HG02973 (cell line): ENCODE results near the gene CGRRF1.

Source experiments
- ATAC-seq: cut with Tn5 transposase; IDR thresholded peaks from one replicate; pipeline ENCODE4 v1.9.1; 2021; ENCODE audit warnings: moderate library complexity; ENCODE audit not compliant: unreplicated experiment

Gene CGRRF1

DNA sequence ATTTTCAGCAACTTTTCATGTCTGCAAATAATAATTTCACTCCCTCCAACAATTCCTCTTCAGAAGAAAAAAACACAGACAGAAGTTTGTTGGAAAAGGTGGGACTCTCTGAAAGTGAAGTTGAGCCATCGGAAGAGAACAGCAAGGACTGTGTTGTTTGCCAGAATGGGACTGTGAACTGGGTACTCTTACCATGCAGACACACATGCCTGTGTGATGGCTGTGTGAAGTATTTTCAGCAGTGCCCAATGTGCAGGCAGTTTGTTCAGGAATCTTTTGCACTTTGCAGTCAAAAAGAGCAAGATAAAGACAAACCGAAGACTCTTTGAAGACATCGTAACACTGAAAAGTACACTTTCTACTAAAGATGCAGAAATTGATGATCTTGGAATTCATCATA lies 28.3 kb downstream of the CGRRF1 start:
- ATAC-seq, result no peak

DNA sequence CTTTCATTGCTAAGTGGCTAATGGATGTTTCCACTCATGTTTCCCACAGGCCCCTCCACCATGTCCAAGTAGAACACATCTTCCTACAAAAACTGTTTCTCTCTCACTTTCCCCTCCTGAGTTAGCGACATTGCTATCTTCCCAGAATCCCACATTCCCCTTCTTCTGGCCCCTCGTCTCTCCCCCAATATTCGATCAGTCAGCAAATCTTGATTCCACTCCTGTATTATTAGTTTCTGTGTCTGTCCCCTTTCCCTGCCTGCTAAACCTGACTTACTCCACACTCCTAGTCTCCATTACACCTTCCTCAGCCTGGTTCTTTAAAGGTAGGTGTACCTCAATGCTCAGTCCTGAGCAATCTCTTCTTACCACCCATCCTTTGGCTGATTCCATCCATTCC lies 37.9 kb downstream of the CGRRF1 start:
- no peak for ATAC-seq

DNA sequence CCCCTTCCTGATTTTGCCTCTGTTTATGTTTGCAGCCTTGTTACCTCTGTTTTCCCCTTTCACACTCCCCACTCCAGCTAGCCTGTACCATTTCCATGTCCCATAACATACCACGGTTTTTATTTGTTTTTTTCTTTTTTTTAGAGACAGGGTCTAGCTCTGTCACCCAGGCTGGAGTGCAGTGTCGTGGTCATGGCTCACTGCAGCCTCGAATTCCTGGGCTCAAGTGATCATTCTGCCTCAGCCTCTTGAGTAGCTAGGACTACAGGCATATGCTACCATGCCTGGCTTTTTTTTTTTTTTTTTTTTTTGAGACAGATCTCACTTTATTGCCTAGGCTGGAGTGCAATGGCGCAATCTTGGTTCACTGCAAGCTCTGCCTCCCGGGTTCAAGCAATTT lies 38.8 kb downstream of the CGRRF1 start:
- ATAC-seq, result no peak

DNA sequence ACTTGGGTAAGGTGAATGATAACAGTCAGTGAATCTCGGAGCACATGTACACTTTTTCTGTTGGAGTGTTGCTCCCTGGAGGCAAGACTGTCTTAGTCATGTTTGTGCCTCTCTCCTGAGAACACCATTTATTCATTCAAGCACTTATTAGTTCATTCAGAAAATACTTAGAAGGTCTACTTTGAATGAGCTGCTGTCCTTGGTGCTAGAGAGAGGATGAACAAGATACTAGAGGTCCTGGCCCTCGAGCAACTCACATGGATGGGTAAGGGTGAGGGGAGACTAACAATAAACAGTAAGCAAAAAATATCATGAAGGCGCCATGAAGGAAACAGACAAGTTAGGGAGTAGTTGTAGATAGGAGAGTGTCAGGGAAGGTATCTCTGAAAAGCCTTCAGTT lies 40.2 kb downstream of the CGRRF1 start:
- ATAC-seq, result no peak

DNA sequence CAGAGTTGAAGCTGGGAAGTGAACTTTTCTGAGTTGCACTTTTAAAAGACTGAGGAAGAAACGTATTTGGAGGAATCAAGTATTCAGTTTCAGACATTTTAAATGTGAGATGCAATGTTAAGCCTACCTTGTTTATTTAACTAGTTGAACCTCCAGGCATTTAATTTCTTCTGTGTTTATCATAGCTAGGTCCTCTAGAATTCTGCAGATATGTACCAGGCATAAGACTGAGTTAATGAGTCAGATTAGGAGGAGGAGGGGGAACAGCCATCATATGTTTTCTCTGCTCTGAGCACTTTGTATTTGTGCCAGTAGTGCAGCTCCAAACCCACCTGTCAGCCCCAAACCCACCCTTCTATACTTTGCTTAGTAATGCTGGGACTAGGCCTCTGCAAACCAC lies 40.8 kb downstream of the CGRRF1 start:
- no peak for ATAC-seq

DNA sequence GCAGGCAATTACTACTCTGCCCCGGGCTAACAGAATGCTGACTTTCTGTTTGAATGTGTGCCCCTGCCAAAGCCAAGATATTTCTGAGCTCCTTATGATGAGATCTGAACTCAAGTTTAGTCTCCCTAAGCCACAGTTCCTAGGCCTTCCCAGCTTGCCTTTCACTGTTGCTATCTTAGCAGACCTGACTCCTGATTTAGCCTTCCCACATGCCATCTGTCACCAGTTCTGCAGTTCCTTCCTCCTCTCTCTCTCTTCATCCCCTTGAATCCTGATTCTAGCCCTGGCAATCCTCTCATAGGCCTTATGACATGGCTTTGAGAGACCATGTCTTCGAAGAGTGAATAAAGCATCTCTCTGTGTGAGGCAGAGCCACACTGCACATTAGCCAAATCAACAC lies 44.7 kb downstream of the CGRRF1 start:
- ATAC-seq, result no peak

DNA sequence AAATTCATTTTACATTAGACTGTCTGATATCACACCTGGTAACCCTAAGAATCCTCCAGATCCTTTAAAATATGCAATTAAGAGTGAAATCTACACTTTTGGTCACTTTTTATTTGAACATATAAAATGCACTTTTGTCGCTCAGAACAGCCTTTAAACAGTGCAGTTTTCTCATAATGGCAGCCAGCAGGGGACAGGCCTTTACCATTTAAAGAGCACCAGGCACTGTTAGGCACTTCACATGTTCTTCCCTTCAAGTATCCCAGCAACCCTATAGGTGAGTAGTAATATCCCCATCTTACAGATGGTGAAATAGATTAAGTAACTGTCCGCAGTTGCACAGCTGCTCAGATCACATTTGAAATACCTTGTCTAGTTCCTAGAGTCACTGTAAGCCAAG lies 45.9 kb downstream of the CGRRF1 start:
- ATAC-seq, result no peak

DNA sequence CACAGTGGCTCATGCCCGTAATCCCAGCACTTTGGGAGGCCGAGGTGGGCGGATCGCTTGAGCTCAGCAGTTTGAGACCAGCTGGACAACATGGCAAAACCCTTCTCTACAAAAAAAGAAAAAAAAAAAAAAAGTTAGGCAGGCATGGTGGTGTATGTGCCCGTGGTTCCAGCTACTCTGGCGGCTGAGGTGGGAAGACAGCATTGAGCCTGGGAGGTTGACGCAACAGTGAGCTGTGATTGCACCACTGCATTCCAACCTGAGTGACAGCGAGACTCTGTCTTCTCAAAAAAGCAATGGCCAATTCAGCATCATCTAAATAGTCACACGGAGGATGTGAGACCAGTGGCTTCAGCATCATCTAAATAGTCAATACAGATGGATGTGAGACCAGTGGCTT lies 46.8 kb downstream of the CGRRF1 start:
- no peak for ATAC-seq

DNA sequence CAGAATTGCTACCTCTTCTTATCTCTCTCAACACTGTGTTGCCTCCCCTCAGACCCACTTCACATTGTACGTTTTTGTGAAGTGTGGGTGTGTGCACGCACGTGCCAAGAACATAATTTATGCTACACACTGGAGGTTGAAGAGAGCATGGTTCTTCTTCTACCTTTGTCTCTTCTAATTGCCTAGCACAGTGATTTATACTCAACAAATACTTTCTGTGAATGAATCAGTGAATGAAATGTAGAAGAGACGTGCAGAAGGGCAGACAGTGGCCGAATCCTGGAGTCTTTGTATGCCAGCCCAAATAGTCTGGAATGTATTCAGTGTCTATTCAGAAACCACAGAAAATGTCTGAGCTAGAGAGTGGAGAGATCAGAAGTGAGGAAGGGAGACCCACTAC lies 52.6 kb downstream of the CGRRF1 start:
- no peak for ATAC-seq

DNA sequence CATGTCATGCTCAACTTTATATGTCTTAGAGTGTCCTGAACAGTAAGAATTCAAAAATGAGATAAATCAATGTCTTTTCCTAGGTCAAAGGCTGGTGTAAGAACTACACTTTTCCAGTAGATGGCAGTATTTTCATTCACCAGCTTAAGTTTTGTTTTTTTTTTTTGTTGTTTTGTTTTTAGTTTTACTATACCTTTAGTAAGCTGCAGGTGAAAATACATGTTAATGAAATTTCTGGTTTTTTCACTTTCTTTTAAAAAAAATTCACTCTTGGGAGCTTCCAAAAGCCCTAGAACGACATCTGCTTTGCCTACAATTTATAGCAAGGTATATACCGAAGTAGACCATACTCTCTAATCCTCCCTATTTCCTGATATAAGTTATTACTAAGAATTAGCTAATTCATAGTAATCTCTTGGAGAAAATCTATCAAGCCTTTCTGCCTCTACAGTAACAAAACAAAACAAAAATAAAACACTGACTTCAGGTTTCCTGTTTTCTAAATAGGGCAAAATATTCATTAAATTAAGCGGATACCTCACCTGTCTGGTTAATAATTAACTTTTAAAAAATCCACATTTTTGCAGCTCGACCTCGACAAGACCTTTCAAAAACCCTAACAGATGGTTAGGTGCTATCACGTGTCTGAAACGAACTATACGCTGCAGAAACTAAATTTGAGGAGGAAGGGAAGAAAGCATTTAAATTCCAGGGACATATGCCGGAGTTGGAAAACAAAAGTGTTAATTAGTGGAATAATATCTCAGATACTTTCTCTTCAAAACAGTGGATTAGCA lies 54.6 kb downstream of the CGRRF1 start:
- no peak for ATAC-seq

DNA sequence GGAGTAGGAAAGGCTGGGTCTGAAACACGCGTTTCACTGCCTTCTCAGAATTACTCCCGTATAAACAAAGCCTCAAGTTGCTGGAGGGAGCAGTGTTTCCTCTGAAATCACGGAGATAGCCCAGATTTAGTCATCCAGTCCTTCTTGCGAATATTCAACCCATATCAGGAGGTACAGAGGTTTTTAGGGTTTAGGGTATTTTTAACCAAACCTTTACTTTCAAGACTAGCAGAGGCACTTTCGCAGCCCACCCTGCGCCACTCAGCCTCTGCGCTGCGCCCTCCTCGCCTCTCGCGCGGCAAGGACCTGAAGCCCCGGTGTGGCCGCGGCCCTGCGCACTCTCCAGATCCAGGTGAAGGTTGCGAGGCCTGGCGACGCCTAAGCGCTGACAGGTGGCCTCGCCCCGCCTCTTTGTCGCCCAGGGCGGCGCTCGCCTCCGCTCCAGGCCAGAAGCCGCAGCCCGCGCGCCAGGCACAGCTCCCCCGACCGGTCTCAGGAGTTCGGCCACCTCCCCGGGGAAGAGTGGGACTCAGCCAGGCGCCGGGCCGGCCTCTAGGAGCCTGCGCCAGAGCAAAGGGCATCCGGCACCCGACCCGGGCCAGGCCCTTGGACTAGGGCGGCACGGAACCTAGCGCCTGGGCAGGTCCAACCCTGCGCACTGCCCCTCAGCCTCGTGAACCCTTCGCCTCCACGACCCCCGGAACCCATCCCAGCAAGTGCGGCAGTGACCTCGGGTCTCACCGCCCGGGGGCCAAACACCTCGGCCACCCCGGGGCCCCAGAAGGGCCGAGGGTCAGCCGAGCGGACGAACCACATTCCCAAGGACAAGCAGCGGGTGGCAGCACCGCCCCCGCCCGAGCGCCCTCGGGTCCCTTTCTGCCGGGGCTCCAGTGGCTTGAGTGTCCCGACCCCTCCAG lies 55.4 kb downstream of the CGRRF1 start:
- peak; percentile 30 for ATAC-seq

DNA sequence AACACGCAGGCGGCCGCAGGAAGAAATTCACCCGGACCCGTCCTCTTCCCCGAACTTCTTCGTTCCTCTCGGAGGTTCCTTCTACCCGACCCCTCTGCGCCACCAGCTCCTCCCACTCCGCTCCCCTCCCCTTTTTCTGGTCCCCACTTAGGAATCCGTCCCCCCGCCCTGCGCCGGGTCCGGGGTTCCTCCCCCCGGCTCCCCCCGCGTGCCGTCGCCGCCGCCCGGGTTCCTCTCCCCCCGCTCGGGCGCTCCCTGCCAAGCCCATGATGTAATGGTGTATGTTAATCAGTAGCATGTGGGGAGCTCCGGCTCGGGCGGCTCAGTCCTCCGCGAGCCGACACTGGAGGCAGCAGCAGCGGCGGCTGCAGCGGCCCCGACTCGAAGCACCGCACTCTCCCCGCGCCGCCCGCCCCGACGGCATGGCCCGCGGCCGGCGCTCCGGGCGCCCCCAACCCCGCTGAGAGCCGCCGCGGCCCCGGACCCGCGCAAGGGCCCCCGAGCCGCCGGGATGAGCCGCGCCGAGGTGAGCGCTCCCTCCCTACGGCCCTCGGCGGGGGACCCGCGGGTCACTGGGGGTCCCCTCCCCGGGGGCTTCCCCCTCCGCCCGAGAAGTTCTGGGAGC lies 56.2 kb downstream of the CGRRF1 start:
- ATAC-seq, result peak; percentile 56

DNA sequence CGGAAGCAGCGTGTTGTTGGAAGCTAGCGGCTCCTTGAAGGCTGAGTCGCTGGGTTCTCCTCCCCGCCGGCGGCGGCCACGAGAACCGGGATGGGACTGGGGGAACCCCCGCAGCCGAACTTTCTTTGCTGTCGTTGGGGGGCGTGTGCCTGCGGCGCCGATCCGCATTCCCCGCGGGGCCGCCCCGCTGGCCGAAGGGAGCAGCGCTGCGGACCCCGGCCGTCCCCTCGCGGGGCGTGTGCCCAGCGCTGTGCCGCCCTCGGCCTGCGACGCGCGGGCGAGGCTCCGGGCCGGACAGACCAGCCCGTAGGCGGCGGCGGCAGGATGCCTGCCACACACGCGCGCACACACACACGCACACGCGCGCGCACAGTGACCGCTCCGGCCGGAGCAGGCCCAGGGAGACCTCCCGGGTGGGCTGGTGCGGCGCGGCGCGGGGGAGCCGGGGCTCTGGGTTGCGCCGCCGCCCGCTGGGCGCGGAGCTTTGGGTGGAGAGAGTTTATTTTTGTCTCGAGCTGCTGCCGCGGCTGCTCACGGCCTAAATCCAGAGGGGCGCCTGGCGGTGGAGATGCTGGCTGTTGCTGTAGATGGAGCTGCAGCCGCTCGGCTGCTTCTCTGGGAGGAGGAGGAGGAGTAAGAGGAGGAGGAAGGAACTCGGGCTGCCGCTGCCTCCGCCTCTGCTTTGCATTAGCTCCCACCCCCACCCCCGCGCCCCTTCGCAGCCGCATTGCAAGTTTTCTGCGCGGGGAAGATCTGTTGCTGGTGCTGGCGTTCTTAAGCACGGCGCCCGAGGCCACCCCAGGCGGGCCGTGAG lies 56.9 kb downstream of the CGRRF1 start, which contains the start of gene SAMD4A:
Gene SAMD4A (plus strand): TSS at position 719 of the 814 bp plus-strand sequence. CDS start 789 bp downstream, outside the sequence.
- ATAC-seq, result peak; percentile 23

DNA sequence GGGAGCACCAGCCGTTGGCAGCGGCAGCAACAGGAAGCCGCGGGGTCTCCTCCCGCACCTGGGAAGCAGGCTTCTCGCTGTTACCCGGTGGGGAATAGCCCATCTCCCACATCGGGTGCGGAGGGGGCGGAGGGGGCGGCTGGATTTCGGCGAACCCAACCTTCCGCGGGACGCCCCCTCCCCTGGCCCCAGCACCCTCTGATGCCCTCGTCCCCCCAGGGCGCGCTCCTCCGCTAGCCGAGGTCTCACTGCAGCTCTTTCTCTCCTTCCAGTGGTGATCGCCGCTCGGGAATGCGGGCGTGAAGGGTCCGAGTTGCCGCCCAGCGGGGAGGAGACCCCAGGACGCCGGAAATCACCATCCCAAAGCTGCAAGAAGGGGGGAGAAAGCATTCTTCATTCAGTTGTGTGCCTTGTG lies 57.5 kb downstream of the CGRRF1 start:
- no peak for ATAC-seq

DNA sequence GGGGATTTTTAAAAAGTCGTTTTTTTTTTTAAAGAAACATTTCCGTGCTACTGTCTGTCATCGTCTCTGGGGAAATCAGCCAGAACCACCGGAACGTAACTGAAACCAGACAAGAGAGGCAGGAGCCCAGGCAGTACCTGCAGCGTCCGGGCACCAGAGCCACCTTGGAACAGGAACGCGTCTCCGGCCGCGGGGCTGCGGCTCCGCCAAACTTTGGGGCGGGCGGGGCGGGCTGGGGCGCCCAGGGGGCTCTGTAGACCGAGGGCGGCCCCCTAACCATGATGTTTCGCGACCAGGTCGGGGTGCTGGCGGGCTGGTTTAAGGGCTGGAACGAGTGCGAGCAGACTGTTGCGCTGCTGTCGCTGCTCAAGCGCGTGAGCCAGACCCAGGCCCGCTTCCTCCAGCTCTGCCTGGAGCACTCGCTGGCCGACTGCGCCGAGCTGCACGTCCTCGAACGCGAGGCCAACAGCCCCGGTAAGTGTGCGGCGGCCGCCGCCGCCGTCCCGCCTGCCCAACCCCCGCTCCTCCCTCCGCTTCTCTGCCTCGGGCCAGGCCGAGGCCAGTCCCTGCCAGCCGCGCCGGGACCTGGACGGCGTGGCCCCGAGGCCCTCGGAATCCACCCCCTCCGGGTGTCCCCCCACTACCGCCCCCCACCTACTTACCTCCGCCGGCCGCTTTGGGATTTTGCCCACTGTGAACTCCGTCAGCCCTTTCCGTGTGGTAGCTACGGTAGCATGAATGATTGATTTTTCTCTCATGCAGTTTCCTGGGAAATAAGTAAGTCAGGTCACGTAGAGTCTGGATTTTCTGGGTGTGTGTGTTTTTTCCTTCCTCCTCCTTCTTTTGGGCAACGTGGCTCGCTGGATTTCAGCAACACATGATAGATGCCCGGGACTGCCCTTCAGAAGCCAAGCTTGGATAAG lies 58.2 kb downstream of the CGRRF1 start:
- ATAC-seq, result no peak

DNA sequence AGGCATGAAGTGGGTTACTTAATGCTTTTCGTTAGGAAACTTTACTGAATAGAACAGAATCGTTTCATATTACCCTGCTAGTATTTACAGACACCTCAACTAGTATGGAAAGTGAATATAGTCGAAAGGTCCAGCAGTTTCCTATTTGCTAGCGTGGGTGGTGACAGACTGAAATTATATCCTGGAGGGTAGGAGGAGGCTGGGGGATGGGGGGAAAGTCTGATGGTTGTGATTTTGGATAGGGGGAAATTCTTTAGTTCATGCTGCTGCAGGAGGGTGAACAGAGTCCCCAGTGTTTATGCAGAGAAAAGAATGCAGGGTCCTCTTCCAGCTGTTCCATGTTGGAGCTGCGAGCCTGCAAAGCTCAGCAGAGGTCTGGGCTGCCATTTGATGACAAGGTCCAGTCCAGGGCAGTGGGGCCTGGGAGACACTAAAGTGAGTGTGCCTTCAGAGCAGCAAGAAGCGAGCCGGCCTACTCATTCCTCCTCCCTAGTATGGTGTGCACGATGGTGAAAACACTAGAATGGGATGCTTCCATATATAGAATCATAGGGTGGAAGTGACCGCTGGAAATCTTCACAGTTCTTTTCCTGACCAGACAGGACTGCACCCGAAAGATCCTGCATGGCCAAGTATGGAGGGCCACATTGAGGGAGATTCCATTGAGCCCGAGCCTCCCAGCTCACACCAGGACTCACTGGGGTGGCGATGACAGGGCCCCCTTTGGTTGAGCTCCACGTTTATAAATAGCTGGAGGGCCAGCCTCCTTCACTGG lies 59.3 kb downstream of the CGRRF1 start:
- ATAC-seq, result no peak

DNA sequence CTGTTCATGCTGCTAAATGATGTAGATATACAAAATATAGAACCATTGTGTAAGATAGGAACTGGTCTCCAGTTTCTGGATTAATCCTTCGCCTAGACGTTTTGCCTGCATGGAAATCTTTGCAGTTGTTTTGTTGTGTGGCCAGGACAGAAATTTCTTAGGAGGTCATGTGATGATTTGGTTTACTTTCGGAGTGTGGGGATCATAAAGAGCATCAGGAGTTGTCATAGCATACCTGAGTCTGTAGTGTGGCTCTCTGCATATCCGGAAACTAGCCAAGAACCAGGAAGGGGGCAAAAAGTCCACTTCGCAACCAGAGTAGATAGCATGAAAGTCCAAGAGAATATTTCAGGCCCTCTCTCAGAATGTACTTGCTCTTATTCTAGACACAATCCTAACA lies 60.3 kb downstream of the CGRRF1 start:
- ATAC-seq, result no peak

DNA sequence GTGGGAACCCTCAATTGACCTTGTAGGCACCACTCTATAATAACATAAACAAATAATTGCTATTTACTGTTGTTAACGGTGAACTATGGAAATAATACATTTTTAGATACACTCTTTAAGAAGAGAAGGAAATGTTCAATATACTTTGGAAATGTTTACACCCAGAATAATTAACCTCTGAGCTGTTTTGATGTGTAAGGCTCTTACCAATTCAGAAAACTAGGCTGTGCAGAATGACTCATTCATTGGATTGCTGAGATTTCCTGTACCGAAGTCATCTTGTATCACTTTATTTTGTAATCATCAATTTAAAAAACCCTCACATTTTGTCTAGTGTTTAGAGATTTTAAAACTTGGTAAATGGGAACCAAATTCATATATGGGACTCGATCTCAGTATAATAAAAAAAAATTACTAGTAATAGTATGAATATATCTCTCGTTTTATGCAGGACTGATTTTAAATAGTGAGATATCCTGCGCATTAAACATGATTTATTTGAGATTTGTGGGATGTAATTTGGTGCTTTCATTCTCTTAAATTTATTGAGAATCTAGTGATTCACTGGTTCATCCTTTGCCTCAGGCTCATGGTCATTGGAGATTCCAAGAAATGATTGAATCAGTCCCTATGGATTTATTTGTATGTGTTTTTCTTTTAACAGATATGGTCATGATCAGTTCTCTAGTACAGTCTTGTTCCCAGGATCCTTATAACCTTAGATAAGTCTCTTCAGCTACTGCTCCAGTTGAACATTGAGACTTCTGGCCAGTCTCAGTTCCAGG lies 61.1 kb downstream of the CGRRF1 start:
- no peak for ATAC-seq
